HG02610 (cell line): ENCODE data around the gene DEAF1.
"Not testable (repeated sequence)": the region's sequence is repeated elsewhere in the genome, so short reads cannot be mapped to it uniquely, and the experiment has no call there.

ENCODE experiments used
- ATAC-seq: cut with Tn5 transposase; IDR thresholded peaks from one replicate; pipeline ENCODE4 v1.9.1; 2021; ENCODE audit warnings: mild to moderate bottlenecking, moderate library complexity; ENCODE audit not compliant: unreplicated experiment

The DEAF1 gene, protein sequence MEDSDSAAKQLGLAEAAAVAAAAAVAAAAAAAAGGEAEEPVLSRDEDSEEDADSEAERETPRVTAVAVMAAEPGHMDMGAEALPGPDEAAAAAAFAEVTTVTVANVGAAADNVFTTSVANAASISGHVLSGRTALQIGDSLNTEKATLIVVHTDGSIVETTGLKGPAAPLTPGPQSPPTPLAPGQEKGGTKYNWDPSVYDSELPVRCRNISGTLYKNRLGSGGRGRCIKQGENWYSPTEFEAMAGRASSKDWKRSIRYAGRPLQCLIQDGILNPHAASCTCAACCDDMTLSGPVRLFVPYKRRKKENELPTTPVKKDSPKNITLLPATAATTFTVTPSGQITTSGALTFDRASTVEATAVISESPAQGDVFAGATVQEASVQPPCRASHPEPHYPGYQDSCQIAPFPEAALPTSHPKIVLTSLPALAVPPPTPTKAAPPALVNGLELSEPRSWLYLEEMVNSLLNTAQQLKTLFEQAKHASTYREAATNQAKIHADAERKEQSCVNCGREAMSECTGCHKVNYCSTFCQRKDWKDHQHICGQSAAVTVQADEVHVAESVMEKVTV

DNA sequence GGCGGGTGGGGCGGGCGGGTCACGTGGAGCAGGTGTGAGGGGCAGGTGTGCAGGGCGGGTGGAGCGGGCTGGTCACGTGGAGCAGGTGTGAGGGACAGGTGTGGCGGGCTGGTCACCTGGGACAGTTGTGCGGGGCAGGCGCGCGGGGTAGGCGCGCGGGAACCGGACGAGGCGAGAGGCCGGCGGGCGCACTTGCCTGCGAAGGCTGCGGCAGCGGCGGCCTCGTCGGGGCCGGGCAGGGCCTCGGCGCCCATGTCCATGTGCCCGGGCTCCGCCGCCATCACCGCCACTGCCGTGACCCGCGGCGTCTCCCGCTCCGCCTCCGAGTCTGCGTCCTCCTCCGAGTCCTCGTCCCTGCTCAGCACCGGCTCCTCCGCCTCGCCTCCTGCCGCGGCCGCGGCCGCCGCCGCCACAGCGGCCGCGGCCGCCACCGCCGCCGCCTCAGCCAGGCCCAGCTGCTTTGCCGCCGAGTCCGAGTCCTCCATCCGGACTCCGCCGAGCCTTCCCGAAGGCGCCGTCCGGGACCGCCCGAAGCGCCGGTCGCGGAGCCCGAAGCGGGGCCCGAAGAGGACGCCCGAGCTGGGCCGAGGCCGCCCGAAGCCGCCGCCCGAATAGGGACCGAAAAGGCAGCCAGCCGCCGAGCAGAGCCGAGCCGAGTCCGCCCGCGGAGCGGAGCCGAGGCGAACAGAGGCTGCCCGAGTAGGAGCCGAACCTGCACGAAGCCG is at the start of gene DEAF1:
Gene DEAF1, minus strand, starts transcription at position 660 of the 725 bp plus-strand sequence. Its CDS starts 175 bp downstream, at position 485.
- peak; percentile 82 for ATAC-seq

DNA sequence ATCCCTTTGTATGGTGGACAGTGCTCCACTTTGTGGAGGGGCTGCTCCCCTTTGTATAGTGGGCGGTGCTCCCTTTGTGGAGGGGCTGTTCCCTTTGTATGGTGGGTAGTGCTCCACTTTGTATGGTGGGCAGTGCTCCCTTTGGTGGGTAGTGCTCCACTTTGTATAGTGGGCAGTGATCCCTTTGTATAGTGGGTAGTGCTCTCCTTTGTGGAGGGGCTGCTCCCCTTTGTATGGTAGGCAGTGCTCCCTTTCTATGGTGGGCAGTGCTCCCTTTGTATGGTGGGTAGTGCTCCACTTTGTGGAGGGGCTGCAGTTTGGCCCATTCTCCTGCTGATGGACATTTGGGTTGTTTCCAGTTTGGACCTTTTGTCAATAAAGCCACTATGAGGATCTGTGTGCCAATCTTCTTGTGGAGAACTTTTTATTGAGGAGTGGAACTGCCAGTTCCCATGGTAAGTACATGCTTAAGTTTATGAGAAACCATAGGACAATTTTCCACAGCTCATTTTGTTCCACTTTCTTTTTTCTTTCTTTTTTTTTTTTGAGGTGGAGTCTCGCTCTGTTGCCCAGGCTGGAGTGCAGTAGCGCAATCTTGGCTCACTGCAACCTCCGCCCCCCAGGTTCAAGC is 47.7 kb upstream of the DEAF1 start:
- no peak for ATAC-seq

DNA sequence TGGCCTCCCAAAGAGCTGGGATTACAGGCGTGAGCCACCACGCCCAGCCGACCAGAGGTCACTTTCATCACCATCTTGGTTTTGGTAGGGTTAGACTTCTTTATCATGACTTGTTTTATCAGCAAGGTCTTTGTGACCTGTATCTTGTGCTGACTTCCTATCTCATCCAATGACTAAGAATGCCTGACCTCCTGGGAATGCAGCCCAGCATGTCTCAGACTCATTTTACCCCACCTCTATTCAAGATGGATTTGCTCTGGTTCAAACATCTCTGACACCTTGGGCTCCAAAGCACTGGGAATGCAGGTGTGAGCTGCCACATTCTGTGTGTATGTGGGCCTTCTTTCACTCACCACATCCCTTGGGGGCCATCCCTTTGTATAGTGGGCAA is 47.1 kb upstream of the DEAF1 start:
- ATAC-seq = no peak

DNA sequence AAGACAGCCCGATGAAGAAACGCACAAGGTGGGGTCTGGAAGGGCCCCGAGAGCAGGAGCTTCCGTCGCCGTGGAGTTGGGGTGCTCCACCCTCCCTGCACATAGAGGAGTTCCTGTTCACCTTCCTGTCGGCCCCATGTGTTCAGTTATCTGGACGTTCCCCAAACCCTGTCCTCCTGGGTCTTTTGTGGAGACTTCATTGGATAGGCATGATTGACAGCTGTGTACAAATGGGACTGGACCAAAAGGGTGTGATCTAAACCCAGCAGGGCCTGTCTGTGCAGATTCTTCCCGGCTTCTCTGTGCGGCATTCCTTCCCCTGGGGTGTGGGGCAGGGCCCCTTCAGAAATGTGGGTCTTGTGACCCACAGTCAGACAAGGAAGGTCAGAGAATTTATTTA is 42.9 kb upstream of the DEAF1 start:
- ATAC-seq = not testable (repeated sequence)

DNA sequence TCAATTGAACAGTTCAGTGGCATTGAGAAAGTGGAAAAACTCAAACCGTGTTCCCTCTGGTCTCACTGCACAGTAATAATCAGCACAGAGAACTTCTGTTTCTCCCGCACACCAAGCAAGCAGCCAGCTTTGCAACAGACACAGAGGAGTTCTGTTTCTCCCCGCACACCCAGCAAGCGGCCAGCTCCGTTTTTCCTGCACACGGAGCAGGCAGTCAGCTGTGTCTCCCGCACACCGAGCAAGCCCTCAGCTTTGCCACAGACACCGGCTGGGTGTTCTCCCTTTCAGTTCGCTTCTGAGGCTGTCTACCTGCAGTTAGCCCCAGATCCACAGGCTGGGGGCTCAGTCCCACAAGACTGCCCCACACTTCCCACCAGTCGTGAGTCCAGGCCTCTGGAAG is 42.3 kb upstream of the DEAF1 start:
- no peak for ATAC-seq

DNA sequence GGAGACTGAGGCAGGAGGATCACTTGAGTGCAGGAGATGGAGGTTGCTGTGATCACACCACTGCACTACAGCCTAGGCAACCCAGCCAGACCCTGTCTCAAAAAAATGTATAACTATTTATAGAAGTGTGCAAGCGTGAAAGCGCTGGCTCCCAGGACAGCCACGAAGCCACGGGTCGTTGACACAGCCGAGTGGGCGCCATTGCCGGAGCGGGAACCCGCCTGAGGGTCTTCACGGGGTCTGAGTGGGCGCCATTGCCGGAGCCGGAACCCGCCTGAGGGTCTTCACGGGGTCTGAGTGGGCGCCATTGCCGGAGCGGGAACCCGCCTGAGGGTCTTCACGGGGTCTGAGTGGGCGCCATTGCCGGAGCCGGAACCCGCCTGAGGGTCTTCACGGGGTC is 39.5 kb upstream of the DEAF1 start:
- ATAC-seq = not testable (repeated sequence)

DNA sequence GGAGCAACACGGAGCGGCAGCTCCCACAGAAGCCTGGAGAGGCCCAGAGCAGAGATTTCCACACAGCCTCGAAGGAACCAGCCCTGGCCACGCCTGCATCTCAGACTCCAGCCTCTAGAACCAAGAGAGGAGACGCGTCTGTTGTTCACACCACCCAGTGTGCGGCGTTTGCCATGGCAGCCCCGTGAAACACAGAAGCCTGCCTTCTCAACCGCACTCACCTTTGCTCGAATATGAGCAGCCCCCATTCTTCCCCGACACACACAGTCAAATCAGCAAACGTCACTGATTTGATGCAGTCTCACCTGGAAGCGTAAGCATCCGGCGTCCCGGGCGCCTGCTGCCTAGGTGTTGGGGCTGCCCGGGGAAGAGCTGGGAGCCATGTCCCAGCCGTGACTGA is 38.0 kb upstream of the DEAF1 start:
- no peak for ATAC-seq

DNA sequence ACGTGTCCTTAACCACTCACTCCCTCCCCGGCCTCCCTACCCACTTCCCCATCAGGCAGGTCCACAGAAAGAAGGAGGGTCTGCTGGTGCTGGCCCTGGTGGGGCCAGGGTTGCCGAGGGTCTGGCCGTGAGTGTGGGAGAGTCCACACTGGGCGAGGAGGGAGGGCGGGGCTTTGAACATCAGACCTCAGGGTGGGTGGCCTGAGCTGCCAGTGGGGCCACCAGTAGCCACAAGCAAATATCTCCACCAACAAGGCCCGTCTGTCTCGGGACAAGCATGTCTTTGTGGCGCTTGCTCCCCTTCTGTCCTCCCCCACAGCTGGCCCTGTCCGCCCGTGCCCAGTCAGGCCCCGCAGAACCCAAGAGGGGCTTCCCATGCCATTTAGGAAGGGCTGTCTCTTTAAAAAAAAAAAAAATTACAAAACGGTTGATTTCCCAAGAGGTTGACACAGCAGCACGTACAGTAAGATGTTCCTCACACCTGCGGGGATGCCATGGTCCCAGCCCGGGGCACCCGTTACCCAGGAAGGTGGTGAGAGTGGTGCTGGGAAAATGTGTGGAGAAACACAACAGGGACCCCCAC is 34.6 kb upstream of the DEAF1 start:
- ATAC-seq = no peak

DNA sequence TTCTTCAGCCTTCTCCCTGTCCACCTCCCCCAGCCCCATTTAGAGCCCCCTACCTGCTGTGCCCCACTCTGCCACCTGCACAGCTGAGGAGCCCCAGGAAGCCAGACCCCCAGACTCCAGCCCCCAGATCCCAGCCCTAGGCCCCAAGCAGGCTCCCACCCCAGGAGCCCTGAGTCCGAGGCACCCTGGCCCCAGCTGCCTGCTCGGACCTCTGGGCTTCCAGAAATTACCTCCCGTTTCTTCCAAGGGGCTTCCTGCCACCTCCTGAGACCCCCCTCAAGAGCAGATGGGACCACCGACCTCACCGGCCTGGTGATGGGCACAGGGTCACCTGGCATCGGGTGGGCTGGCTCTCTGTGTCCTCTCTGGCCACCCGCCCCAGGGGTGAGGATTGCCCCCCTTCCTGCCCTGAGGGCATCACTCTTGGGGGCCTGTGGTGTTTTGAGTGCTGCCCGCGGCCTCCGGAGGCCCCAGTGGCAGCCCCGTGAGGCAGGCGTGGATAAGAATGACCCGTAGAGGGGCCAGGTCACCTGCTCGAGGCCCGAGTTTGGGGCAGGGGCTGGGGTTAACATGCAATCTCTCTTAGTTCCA is 34.0 kb upstream of the DEAF1 start:
- ATAC-seq = no peak

DNA sequence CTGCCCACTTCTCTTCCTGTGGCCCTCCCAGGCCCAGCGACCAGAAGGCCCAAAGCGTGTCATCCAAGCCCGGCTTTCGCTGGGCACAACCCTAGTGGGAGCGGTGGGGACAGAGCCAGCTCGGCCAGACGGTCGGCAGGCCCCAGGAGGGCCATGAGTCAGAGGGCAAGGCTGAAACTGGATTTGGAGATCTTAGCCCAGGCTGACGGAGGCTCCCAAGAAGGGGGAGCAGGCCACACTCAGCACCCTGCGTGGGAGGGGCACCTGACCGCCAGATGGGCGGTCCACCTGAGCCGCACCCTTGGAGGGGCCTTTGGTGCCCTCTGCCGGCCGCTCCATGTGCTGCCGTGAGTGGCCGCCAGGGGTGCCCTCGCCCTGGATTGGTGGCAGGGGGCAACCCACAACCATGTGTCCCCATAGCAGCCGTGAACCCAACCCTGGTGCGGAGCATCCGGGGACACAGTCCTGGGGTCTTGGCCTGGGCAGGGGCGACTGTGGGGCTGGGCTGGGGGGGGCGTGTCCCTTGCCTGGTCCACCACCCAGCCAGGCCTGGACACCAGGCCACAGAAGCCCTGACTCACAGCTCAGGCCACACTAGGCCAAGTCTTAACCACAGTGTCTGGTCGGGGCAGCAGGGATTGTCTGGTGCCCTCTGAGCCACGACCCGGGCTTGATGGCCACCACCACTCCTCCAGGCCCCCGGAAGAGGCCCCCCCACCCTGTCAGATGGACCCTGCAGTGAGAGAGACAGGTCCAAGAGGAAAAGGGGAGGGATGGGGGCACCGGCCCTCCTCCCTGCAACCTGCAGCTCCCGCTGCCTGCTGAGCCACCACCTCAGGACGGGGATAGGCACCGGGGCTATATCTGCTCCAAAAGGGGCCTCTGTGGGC is 33.1 kb upstream of the DEAF1 start:
- no peak for ATAC-seq

DNA sequence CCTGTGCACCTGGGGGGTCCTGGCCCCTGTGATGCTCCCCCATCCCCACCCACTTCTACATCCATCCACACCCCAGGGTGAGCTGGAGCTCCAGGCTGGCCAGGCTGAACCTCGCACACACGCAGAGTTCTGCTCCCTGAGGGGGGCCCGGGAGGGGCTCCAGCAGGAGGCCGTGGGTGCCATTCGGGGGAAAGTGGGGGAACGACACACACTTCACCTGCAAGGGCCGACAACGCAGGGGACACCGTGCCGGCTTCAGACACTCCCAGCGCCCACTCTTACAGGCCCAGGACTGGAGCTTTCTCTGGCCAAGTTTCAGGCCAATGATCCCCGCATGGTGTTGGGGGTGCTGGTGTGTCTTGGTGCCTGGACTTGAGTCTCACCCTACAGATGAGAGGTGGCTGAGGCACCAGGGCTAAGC is 32.3 kb upstream of the DEAF1 start:
- ATAC-seq = no peak

DNA sequence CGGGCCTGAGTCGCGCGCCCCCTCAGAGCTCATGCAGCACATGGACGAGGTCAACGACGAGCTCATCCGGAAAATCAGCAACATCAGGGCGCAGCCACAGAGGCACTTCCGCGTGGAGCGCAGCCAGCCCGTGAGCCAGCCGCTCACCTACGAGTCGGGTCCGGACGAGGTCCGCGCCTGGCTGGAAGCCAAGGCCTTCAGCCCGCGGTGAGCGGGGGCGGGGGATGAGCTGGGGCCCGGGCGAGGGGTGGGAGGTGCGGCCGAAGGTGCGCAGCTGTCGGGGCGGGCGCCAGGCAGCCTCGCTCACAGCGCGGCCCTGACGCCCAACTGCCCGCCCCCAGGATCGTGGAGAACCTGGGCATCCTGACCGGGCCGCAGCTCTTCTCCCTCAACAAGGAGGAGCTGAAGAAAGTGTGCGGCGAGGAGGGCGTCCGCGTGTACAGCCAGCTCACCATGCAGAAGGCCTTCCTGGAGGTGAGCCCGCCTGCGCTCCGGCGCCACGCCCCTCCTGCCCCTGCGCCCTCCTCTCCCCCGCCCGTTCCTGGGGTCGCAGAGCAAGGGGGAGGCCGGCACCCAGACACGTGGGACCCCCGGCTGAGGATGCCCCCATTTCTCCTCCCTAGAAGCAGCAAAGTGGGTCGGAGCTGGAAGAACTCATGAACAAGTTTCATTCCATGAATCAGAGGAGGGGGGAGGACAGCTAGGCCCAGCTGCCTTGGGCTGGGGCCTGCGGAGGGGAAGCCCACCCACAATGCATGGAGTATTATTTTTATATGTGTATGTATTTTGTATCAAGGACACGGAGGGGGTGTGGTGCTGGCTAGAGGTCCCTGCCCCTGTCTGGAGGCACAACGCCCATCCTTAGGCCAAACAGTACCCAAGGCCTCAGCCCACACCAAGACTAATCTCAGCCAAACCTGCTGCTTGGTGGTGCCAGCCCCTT is 31.5 kb upstream of the DEAF1 start:
- no peak for ATAC-seq

DNA sequence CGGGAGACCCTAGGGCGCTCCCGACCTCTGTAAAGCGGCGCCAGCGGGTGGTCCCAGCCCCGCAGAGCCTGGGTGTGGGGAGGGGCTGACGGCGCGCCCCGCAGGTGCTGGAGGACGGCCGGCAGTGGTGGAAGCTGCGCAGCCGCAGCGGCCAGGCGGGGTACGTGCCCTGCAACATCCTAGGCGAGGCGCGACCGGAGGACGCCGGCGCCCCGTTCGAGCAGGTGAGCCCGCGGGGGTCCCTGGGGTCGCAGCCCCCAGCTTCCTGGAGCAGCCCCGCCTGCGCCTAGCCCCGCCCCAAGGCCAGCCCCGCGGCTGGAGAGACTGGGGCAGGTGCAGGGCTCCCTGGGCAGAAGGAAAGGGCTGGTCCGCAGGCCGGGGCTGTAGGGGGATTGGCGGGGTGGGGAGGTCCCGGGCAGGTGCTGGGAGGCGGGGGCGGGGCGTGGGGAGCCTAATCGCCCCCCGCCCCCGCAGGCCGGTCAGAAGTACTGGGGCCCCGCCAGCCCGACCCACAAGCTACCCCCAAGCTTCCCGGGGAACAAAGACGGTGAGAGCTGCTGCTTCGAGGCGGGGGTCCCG is 30.7 kb upstream of the DEAF1 start:
- ATAC-seq = no peak

DNA sequence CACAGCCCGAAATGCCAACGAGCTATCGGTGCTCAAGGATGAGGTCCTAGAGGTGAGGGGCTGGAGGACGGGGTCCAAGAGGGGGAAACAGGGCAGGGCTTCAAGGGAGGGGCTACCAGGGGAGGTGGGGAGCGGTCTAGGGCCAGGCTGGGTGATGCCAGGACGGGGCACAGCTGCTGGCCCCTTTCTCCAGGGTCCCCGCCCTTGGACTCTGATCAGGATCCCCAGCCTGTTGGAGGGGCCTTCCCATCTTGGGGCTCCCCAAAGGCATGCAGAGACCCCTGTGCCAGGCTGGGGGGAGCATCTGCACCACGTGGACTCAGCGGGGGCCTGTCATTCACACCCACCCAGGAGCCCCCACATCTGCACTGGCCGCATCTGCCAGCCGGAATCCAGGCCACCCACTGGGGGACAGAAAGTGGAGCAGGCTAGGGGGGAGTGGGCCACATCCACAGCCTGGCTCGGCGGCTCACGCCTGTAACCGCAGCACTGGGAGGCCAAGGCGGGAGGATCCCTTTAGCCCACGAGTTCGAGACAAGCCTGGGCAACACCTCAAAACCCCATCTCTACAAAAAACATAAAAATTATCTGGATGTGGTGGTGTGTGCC is 29.9 kb upstream of the DEAF1 start:
- ATAC-seq = no peak

DNA sequence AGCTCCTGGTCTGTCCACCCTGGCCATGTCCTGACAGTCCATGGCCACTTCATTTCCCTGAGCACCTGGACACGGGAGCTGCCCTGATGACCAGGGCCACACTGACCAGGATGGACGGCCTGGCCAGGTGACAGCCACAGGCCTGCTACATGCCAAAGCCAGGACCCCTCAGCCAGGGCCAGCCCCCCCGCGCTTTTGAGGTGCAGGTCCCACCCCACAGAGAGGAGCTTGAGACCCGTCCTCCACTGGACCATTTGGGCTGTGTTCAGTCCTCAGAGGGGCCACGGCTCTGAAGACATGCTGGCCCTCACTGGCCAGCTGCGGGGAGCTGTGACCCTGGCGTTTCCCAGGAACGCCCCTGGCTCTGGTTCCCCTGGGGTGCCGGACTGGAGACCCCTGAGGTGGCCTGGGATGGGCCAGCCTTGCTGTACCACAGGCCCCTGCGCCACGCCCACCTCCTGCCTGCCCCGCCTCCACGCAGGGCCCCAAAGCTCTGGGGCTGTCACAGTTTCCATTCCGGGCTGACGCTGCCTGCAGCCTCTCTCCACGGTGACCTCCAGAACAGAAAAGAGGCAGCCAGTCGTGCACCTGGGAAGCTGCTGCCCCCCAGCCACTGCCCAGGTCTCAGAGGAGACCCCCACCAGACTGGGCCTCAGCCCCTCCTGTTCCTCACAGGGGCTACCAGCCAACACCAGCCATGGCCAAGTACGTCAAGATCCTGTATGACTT is 29.2 kb upstream of the DEAF1 start:
- ATAC-seq = no peak

DNA sequence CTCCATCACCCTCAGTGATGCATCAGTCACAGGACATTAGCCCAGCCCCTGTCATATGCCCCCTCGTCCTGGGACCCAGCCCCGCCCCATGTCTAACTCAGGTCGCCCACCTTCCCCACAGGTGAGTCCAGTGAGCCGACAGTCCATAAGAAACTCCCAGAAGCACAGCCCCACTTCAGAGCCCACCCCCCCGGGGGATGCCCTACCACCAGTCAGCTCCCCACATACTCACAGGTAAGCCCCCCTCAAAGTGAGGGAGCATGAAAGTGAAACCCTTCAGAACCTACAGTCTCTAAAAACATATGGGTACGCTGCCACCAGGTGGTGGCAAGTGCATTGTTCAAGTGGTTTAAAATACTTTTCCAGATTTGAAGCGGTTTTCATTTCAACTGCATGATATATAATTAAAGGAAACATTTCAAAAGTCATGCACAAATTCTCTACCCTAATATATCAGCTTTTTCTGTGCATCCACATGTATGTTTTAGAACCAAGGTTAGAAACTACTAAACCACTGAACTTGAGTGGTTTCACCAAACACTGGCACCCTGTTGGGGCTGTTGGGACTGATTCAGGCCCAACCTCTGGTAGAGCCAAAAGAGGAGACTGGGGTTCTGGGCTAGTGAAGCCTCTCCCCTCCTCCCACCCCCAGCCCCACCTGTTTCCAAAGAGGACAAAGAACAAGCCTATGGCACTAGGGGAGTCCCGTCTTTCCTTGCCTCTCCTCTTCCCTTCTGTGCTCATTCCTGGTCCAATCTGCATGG is 28.3 kb upstream of the DEAF1 start:
- no peak for ATAC-seq
